BE2C (cell line): ENCODE data around the gene BMERB1.
"Not testable (repeated sequence)": the region's sequence is repeated elsewhere in the genome, so short reads cannot be mapped to it uniquely, and the experiment has no call there.

Source experiments
- DNase-seq: peaks from one replicate; pipeline ENCODE4 v3.0.0-alpha.2; 2020
- H3K27me3 ChIP-seq: fragments of 250-450 bp; sonication (Bioruptor Pico); 2 replicates; pipeline ENCODE4 v1.5.1; 2020; ENCODE audit warnings: mild to moderate bottlenecking
- H3K36me3 ChIP-seq: fragments of 250-450 bp; sonication (Bioruptor Pico); 2 replicates; pipeline ENCODE4 v1.5.1; 2020; ENCODE audit warnings: mild to moderate bottlenecking
- H3K4me1 ChIP-seq: fragments of 250-450 bp; sonication (Bioruptor Pico); 2 replicates; pipeline ENCODE4 v1.5.1; 2020
- H3K4me3 ChIP-seq: 2 replicates; pipeline ENCODE4 v1.5.1; 2011; ENCODE audit warnings: low read depth, low read length
- H3K9me3 ChIP-seq: fragments of 250-450 bp; sonication (Bioruptor Pico); 2 replicates; pipeline ENCODE4 v1.5.1; 2020
- TF ChIP-seq, protein P1 (sequence below): IDR thresholded peaks from 2 replicates; pipeline ENCODE4 v1.5.1; 2012; ENCODE audit warnings: mild to moderate bottlenecking, low read depth, low read length

The BMERB1 gene

DNA sequence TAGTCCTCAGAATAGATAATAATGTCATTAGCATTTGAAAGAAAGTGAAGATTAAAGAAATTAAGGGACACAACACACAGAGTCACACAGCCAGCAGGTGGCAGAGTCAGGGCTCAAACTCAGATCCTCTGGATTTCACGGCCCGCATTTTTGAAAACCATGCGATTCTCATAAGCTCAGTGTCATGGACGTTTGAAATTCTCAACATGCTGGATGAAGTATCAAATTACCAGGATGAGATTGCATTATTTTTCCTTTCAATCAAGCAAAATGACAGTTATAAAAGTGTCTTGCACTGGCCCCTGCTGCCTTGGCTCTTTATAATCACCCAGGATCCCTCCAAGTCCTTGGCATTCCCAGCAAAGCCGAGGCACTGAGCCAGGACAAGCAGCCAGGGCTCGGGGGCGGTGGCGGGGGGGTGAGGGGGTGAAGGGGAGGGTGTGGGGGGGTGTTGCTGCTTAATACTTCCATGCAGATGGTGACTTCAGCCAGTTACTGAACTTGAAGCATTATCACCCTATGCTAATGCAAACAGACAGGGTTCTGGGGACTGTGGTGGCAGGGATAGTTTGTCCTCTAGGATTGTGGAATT lies 6.6 kb upstream of the BMERB1 start:
- Histone ChIP-seq H3K4me3 (no peak overlapping the region; the same call in 1 of the 2 replicates), H3K9me3 (no peaks in the 10 kb centered on the region; the same call in 1 of the 2 replicates), H3K27me3 (no peaks in the 10 kb centered on the region), H3K4me1 (no peaks in the 10 kb centered on the region), H3K36me3 (no peaks in the 10 kb centered on the region)
- TF ChIP-seq, protein P1, sequence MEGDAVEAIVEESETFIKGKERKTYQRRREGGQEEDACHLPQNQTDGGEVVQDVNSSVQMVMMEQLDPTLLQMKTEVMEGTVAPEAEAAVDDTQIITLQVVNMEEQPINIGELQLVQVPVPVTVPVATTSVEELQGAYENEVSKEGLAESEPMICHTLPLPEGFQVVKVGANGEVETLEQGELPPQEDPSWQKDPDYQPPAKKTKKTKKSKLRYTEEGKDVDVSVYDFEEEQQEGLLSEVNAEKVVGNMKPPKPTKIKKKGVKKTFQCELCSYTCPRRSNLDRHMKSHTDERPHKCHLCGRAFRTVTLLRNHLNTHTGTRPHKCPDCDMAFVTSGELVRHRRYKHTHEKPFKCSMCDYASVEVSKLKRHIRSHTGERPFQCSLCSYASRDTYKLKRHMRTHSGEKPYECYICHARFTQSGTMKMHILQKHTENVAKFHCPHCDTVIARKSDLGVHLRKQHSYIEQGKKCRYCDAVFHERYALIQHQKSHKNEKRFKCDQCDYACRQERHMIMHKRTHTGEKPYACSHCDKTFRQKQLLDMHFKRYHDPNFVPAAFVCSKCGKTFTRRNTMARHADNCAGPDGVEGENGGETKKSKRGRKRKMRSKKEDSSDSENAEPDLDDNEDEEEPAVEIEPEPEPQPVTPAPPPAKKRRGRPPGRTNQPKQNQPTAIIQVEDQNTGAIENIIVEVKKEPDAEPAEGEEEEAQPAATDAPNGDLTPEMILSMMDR: peak; percentile 71
- peak; percentile 57 for DNase-seq

DNA sequence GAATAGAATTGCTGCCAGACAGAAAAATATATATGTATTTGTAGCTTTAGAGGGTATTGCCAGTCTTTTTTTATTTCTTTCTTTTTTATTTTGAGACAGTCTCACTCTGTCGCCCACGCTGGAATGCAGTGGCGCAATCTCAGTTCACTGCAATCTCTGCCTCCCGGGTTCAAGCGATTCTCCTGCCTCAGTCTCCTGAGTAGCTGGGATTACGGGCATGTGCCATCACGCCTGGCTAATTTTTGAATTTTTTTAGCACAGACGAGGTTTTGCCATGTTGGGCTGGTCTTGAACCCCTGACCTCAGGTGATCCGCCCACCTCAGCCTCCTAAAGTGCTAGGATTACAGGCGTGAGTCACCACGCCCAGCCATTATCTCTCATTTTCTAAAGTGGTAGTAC lies 3.5 kb upstream of the BMERB1 start:
- not testable (repeated sequence) for H3K9me3 ChIP-seq

DNA sequence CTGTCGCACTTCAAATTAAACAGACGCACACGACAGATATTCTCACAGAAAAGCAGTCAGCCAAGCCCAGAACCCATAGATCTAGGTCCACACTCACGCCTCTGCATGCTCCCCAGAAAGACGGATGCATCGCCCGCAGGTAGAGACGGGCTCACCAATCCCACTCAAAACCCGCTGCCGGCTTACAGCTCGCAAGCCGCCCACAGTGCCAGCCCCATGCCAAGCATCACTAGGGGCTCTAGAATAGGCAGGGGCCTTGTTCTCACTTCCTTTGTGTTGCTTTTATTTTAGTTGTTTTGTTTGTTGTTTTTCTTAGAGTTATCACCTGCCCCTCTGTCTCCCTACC lies 336 bp upstream of the BMERB1 start:
- Histone ChIP-seq H3K36me3 (no peaks in the 10 kb centered on the region), H3K4me1 (no peaks in the 10 kb centered on the region; the same call in 1 of the 2 replicates), H3K4me3 (peak overlapping the region; percentile 59), H3K27me3 (peaks cover 9% of the 10 kb centered on the region), H3K9me3 (no peaks in the 10 kb centered on the region; the same call in 1 of the 2 replicates)
- TF ChIP-seq, protein P1: no peak
- DNase-seq: peak; percentile 8

More for the DNA sequence above, 3.5 kb upstream of the BMERB1 start:
- DNase-seq, H3K4me3 ChIP-seq, H3K36me3 ChIP-seq, H3K27me3 ChIP-seq, H3K4me1 ChIP-seq: not testable (repeated sequence)

DNA sequence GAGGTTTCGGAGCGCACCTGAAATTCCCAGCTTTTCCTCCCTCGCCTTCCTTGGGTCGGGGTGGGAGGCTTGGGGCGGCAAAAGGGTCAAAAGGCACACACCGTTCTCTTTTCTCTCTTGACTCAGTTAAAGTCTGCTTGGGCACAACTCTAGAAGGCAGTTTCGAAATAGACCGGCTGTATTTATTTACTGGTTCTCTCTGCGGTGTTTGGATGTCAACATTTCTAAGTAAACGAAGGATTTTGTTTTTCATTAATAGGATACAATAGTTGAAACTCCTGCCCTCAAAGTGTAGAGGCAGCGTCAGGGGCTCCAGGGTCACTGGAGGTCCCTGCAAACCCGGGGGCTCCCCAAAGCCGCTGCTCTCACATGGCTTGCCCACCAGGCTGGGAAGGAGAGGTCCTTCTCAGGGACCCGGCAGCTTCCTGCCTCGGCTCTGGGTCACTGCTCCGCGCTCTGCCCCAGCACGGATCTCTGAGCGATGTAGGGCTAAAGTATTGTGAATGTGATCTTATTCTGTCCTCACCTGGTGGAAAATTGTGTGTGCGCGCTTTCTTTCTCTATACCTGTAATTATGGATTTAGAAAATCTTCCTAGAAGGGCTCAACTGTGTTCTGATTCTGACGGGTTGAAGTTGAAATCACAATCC lies 952 bp downstream of the BMERB1 start:
- no peaks in the 10 kb centered on the region for H3K36me3 ChIP-seq
- no peak for DNase-seq
- peaks cover 9% of the 10 kb centered on the region for H3K27me3 ChIP-seq
- TF ChIP-seq, protein P1: no peak
- H3K4me1 ChIP-seq: no peaks in the 10 kb centered on the region; the same call in 1 of the 2 replicates
- peak overlapping the region; percentile 59 for H3K4me3 ChIP-seq
- H3K9me3 ChIP-seq: no peaks in the 10 kb centered on the region

DNA sequence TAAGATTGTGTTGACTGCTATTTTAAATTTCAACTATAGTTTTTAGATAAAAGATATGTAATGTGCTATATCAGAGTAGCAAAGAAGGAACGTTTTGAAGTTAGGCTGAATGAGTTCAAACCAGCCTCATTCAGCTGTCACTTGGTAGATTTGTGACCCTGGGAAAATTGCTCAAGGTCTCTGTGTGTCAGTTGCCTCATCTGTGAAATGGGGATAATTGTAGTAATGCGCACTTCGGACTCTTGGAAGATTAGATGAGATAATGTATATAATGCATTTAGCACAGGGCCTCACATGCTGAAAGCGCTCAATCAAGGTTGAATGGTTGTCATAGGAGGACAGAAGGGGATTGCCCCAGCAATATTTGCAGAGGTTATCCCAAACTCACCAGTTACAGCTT lies 4.7 kb downstream of the BMERB1 start:
- H3K4me1 ChIP-seq: no peaks in the 10 kb centered on the region; the same call in 1 of the 2 replicates
- H3K27me3 ChIP-seq: peaks cover 9% of the 10 kb centered on the region
- H3K9me3 ChIP-seq: no peaks in the 10 kb centered on the region
- no peak overlapping the region for H3K4me3 ChIP-seq
- TF ChIP-seq, protein P1: no peak
- DNase-seq: no peak
- no peaks in the 10 kb centered on the region for H3K36me3 ChIP-seq

DNA sequence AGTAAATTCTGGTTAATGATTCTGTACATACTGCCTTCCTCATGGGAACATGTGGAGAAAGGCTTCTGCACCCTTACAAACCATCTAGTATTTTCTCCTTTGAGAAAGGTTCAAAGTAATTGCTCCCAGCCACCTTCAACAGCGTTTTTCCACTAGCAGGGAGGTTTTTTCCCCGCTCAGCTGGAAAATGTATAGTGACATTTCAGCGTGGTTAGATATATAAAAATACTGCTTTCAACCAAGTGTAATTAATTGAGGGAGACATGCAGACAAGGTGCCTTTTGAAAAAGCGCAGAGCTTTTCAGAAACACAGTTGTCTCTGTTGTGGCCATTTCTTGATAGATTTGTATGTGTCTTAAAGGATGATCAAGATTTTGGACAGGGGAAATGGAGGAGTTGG lies 5.1 kb downstream of the BMERB1 start:
- H3K27me3 ChIP-seq: peaks cover 9% of the 10 kb centered on the region
- H3K4me3 ChIP-seq: no peak overlapping the region
- DNase-seq: no peak
- TF ChIP-seq, protein P1: no peak
- no peaks in the 10 kb centered on the region; the same call in 1 of the 2 replicates for H3K4me1 ChIP-seq
- no peaks in the 10 kb centered on the region for H3K9me3 ChIP-seq
- no peaks in the 10 kb centered on the region for H3K36me3 ChIP-seq
